PFSK-1 (cell line): Measurements from ENCODE around the gene RFC2.

ENCODE experiments used
- POLR2AphosphoS5 ChIP-seq: IDR thresholded peaks from 2 replicates; pipeline ENCODE4 v1.6.1; 2012; ENCODE audit warnings: low read depth, mild to moderate bottlenecking, control low read depth, low read length, moderate library complexity
- REST ChIP-seq, 2 experiments: IDR thresholded peaks; 2 replicates each; pipeline versions ENCODE4 v1.6.1 to v1.8.0; 2011 to 2012; ENCODE audit warnings: low read depth in 2 of 2, low read length in 2 of 2, control low read depth in 1 of 2, inconsistent platforms in 1 of 2, mild to moderate bottlenecking in 1 of 2, moderate library complexity in 1 of 2; ENCODE audit not compliant: insufficient read depth in 1 of 2
- SIN3A ChIP-seq: IDR thresholded peaks from 2 replicates; pipeline ENCODE4 v1.6.1; 2012; ENCODE audit warnings: mild to moderate bottlenecking, low read length, moderate library complexity, borderline replicate concordance; ENCODE audit not compliant: insufficient read depth
- TAF1 ChIP-seq: IDR thresholded peaks from 2 replicates; pipeline ENCODE4 v1.6.1; 2012; ENCODE audit warnings: low read length, control low read depth, borderline replicate concordance; ENCODE audit not compliant: insufficient read depth

GRCh38 chr7:74193054-74193453 is 61.1 kb downstream of the RFC2 start:
- TF ChIP-seq TAF1 (no peak), POLR2AphosphoS5 (no peak), REST (IDR thresholded peaks at IDR 0.05; ENCODE audit: insufficient read depth in 1 of 2, low read depth in 2 of 2, low read length in 2 of 2) (no peak), SIN3A (no peak)
